Hepatocyte (in vitro differentiated cells): ENCODE data around the gene PPP6R2. TPM values are rescaled to one million over a fixed set of nuclear protein-coding genes. Genes with fewer than 3 reads are reported as not detected.

ENCODE experiments used
- DNase-seq: peaks from one replicate; pipeline ENCODE4 v3.0.0-alpha.2; 2016; ENCODE audit warnings: low spot score
- H2AFZ ChIP-seq: fragments of 200-600 bp; sonication (generic); 2 replicates; pipeline ENCODE4 v1.6.0; 2016; ENCODE audit warnings: antibody characterized with exemption, mild to moderate bottlenecking
- H3K27ac ChIP-seq: fragments of 200-600 bp; sonication (generic); 2 replicates; pipeline ENCODE4 v1.5.1; 2016; ENCODE audit warnings: mild to moderate bottlenecking
- H3K27me3 ChIP-seq: fragments of 200-600 bp; sonication (generic); 2 replicates; pipeline ENCODE4 v1.6.1; 2016
- H3K36me3 ChIP-seq: fragments of 200-600 bp; sonication (generic); replicated peaks from 2 replicates; pipeline ENCODE4 v1.5.1; 2016; ENCODE audit warnings: low read depth; ENCODE audit not compliant: insufficient read depth
- H3K4me1 ChIP-seq: fragments of 200-600 bp; sonication (generic); 2 replicates; pipeline ENCODE4 v1.5.1; 2016; ENCODE audit warnings: mild to moderate bottlenecking, moderate library complexity; ENCODE audit not compliant: insufficient read depth
- H3K4me2 ChIP-seq: fragments of 200-600 bp; sonication (generic); 2 replicates; pipeline ENCODE4 v1.6.0; 2016
- H3K4me3 ChIP-seq: fragments of 200-600 bp; sonication (generic); 2 replicates; pipeline ENCODE4 v1.5.1; 2016; ENCODE audit warnings: mild to moderate bottlenecking
- H3K79me2 ChIP-seq: fragments of 200-600 bp; sonication (generic); 2 replicates; pipeline ENCODE4 v1.6.0; 2017; ENCODE audit warnings: mild to moderate bottlenecking
- H3K9me2 ChIP-seq: fragments of 200-600 bp; sonication (generic); replicated peaks from 2 replicates; pipeline ENCODE4 v1.6.0; 2017; ENCODE audit warnings: mild to moderate bottlenecking; ENCODE audit not compliant: insufficient read depth
- H3K9me3 ChIP-seq: fragments of 200-600 bp; sonication (generic); 2 replicates; pipeline ENCODE4 v1.5.1; 2016; ENCODE audit warnings: low read depth, mild to moderate bottlenecking
- H4K20me1 ChIP-seq: fragments of 200-600 bp; sonication (generic); 2 replicates; pipeline ENCODE4 v1.6.0; 2016; ENCODE audit warnings: mild to moderate bottlenecking; ENCODE audit not compliant: insufficient read depth, poor library complexity, severe bottlenecking
- EZH2 ChIP-seq: fragments of 200-600 bp; sonication (generic); IDR thresholded peaks from 2 replicates; pipeline ENCODE4 v1.6.1; 2016; ENCODE audit warnings: antibody characterized with exemption, mild to moderate bottlenecking, borderline replicate concordance
- EZH2phosphoT487 ChIP-seq: fragments of 200-600 bp; sonication (generic); IDR thresholded peaks from one replicate; pipeline ENCODE4 v1.6.1; 2018; ENCODE audit warnings: antibody characterized with exemption, mild to moderate bottlenecking, low read depth, moderate library complexity; ENCODE audit not compliant: unreplicated experiment, severe bottlenecking
- WGBS: methylation state at CpG from one replicate; pipeline ENCODE4 v1.1.6; 2016; ENCODE audit warnings: low lambda C conversion rate; ENCODE audit errors: missing lambda C conversion rate; 5-methylcytosine and 5-hydroxymethylcytosine counted together
- polyA plus RNA-seq: library from polyadenylated mRNA; unstranded; fragments of >200 nt; fragmentation: Nextera tagmentation; extraction: Ambion mirVana; gene quantifications from 2 replicates; pipeline ENCODE4 v1.2.1, GENCODE V29; 2016
- total RNA-seq: library from RNA; depleted of rRNA; stranded (reverse); fragments of >200 nt; gene quantifications from 2 replicates; pipeline ENCODE4 v1.2.3, GENCODE V29; 2014
- TF ChIP-seq, protein P1 (sequence below): fragments of 200-600 bp; sonication (generic); IDR thresholded peaks from 2 replicates; pipeline ENCODE4 v1.5.1; 2016; ENCODE audit warnings: antibody characterized with exemption, mild to moderate bottlenecking; ENCODE audit not compliant: poor library complexity

PPP6R2 gene
- total and polyA plus RNA-seq, 2 experiments from 2014 or later: 47.0 to 57.9 TPM

DNA sequence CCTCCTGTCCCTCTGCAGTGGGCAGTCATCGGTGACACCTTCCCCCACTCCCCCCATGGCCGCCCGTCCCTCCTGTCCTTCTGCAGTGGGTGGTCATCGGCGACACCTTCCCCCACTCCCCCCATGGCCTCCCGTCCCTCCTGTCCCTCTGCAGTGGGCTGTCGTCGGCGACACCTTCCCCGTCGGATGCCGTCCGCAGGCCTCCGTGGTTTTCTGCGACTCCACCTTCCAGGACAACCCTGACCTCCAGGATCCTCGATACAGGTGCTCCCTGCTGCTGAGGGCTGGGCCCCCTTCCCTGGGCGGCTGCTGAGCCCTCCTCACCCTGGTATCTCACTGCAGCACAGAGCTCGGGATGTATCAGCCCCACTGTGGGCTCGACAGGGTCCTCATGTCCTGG is 145.8 kb downstream of the PPP6R2 start:
- 80% methylated on average over 4 of the region's 19 CpGs for WGBS
- no peak for DNase-seq
- TF ChIP-seq EZH2phosphoT487 (no peak), EZH2 (no peak)
- TF ChIP-seq, protein P1, sequence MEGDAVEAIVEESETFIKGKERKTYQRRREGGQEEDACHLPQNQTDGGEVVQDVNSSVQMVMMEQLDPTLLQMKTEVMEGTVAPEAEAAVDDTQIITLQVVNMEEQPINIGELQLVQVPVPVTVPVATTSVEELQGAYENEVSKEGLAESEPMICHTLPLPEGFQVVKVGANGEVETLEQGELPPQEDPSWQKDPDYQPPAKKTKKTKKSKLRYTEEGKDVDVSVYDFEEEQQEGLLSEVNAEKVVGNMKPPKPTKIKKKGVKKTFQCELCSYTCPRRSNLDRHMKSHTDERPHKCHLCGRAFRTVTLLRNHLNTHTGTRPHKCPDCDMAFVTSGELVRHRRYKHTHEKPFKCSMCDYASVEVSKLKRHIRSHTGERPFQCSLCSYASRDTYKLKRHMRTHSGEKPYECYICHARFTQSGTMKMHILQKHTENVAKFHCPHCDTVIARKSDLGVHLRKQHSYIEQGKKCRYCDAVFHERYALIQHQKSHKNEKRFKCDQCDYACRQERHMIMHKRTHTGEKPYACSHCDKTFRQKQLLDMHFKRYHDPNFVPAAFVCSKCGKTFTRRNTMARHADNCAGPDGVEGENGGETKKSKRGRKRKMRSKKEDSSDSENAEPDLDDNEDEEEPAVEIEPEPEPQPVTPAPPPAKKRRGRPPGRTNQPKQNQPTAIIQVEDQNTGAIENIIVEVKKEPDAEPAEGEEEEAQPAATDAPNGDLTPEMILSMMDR: no peak
- H3K27ac ChIP-seq: no peak overlapping the region
- no peaks in the 10 kb centered on the region for H3K9me3 ChIP-seq
- no peaks in the 10 kb centered on the region for H3K9me2 ChIP-seq
- H4K20me1 ChIP-seq: no peaks in the 10 kb centered on the region
- H3K4me1 ChIP-seq: peaks cover 5% of the 10 kb centered on the region
- H3K27me3 ChIP-seq: no peaks in the 10 kb centered on the region
- H3K79me2 ChIP-seq: no peaks in the 10 kb centered on the region
- H3K36me3 ChIP-seq: no peaks in the 10 kb centered on the region
- no peak overlapping the region for H2AFZ ChIP-seq
- H3K4me2 ChIP-seq: no peak overlapping the region
- no peak overlapping the region for H3K4me3 ChIP-seq

DNA sequence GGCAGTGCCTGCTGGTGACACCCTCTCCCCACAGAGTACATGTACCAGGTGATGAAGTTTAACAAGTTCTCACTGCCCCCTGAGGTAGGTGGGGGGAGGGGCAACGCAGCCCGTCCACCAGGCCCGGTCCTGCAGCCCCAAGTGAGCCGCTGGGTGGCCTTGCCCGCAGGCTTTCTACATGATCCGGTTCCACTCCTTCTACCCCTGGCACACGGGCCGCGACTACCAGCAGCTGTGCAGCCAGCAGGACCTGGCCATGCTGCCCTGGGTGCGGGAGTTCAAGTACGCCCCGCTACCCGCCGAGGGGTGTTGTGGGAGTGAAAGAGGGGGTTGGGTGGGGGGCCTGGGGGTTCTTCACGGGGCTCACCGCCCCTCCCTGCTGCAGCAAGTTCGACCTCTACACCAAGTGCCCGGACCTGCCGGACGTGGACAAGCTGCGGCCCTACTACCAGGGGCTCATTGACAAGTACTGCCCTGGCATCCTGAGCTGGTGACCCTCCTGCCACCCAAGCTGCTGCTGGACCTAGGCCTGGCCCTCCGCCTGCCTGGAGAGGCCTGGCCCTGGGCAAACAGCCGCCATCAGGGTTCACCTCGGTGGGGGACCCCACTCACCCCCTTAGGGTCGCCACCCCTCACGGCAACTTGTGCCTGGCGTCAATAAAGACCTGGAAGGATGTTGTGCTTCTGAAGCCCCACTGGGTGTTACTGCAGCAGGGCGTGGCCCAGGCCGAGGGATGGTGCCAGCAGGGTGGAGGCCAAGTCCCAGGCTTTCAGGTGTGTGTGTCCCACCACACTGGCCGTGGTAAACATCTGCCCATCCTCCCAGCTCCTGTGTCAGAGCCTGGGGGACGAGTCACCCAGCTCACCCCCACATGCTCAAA is 146.5 kb downstream of the PPP6R2 start:
- Histone ChIP-seq H3K27ac (no peak overlapping the region), H3K36me3 (no peaks in the 10 kb centered on the region), H3K27me3 (no peaks in the 10 kb centered on the region), H2AFZ (no peak overlapping the region), H3K4me3 (no peak overlapping the region), H3K4me2 (no peak overlapping the region), H4K20me1 (no peaks in the 10 kb centered on the region), H3K4me1 (no peaks in the 10 kb centered on the region), H3K9me3 (no peaks in the 10 kb centered on the region), H3K9me2 (no peaks in the 10 kb centered on the region), H3K79me2 (no peaks in the 10 kb centered on the region)
- no peak for DNase-seq
- no peak for TF ChIP-seq EZH2phosphoT487
- TF ChIP-seq, protein P1: no peak
- WGBS: 91% methylated on average over 18 of the region's 31 CpGs

DNA sequence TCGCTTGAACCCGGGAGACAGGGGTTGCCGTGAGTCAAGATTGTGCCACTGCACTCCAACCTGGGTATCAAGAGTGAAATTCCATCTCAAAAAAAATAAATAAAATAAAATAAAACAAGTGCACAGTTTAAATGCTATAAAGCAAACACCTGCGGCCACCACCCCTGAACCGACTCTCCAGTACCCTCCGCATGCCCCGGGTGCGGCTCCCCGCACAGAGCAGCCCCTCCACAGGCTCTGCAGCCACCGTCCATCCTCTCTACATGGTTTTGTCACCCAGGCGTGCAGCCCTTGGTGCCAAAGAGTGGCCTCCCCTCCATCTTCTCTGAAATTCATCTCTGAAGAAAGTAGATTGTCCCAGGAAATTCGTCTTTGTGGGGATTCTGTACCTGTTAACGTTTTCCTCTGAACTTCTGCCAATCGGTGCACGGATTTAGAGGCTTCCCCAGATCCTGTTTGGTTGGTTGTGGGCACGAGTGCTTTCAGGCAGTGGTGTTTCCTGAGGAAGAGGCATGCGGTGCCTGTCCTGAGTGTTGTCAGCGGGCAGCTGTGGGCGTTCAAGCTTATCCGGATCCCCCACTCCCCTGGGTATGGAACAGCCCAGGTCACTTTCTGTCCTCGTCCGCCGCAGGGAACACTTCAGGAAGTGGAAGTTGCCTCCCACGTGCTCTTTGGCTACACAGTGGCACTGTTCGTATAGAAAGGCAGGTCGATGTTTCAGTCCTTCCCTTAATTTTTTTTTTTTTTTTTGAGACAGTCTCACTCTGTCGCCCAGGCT is 147.6 kb downstream of the PPP6R2 start:
- DNase-seq: peak; percentile 1
- Histone ChIP-seq H3K27ac (no peak overlapping the region), H3K9me2 (no peaks in the 10 kb centered on the region), H2AFZ (no peak overlapping the region), H3K9me3 (no peaks in the 10 kb centered on the region), H3K4me3 (no peak overlapping the region), H3K79me2 (no peaks in the 10 kb centered on the region), H3K4me1 (no peaks in the 10 kb centered on the region), H3K36me3 (no peaks in the 10 kb centered on the region), H3K4me2 (no peak overlapping the region), H3K27me3 (no peaks in the 10 kb centered on the region), H4K20me1 (no peaks in the 10 kb centered on the region)
- no peak for TF ChIP-seq EZH2
- TF ChIP-seq EZH2phosphoT487: no peak
- 91% methylated on average over 27 of the region's 27 CpGs for WGBS

Other genes starting within 250 kb of the PPP6R2 start
- 0.60 and 2.1 TPM in 2 replicates for gene PANX2, start 172.6 kb upstream of the PPP6R2 start, total RNA-seq
- 0.44 and 1.2 TPM in 2 replicates for gene PANX2, start 172.6 kb upstream of the PPP6R2 start, polyA plus RNA-seq
- gene TRABD, start 157.4 kb upstream of the PPP6R2 start, total RNA-seq: 25.4 and 25.9 TPM in 2 replicates
- gene TRABD, start 157.4 kb upstream of the PPP6R2 start, polyA plus RNA-seq: 62.3 and 70.5 TPM in 2 replicates
- gene SELENOO, start 142.3 kb upstream of the PPP6R2 start, total RNA-seq: 27.3 and 31.6 TPM in 2 replicates
- gene SELENOO, start 142.3 kb upstream of the PPP6R2 start, polyA plus RNA-seq: 35.2 and 37.7 TPM in 2 replicates
- gene TUBGCP6, start 98.3 kb upstream of the PPP6R2 start, total RNA-seq: 14.0 and 26.2 TPM in 2 replicates
- 31.5 and 44.1 TPM in 2 replicates for gene TUBGCP6, start 98.3 kb upstream of the PPP6R2 start, polyA plus RNA-seq
- gene HDAC10, start 92.1 kb upstream of the PPP6R2 start, total RNA-seq: 21.5 and 23.8 TPM in 2 replicates
- 30.2 and 40.5 TPM in 2 replicates for gene HDAC10, start 92.1 kb upstream of the PPP6R2 start, polyA plus RNA-seq
- 12.5 and 13.8 TPM in 2 replicates for gene MAPK12, start 81.6 kb upstream of the PPP6R2 start, total RNA-seq
- 33.8 and 51.4 TPM in 2 replicates for gene MAPK12, start 81.6 kb upstream of the PPP6R2 start, polyA plus RNA-seq
- 1.4 and 2.3 TPM in 2 replicates for gene MAPK11, start 72.9 kb upstream of the PPP6R2 start, total RNA-seq
- gene MAPK11, start 72.9 kb upstream of the PPP6R2 start, polyA plus RNA-seq: 0.62 and 1.1 TPM in 2 replicates
- gene PLXNB2, start 35.7 kb upstream of the PPP6R2 start, total RNA-seq: 91.4 and 113 TPM in 2 replicates
- 147 and 158 TPM in 2 replicates for gene PLXNB2, start 35.7 kb upstream of the PPP6R2 start, polyA plus RNA-seq
- gene DENND6B, start 16.3 kb upstream of the PPP6R2 start, total RNA-seq: 3.1 and 3.3 TPM in 2 replicates
- gene DENND6B, start 16.3 kb upstream of the PPP6R2 start, polyA plus RNA-seq: 8.7 and 9.0 TPM in 2 replicates
- gene SBF1, start 131.7 kb downstream of the PPP6R2 start, total RNA-seq: 26.1 and 34.5 TPM in 2 replicates
- 38.0 and 49.5 TPM in 2 replicates for gene SBF1, start 131.7 kb downstream of the PPP6R2 start, polyA plus RNA-seq
- 3.0 and 4.1 TPM in 2 replicates for gene ADM2, start 138.2 kb downstream of the PPP6R2 start, total RNA-seq
- gene ADM2, start 138.2 kb downstream of the PPP6R2 start, polyA plus RNA-seq: 5.0 and 5.1 TPM in 2 replicates
- gene MIOX, start 143.5 kb downstream of the PPP6R2 start, total RNA-seq: not detected in 2 replicates
- not detected in 2 replicates for gene MIOX, start 143.5 kb downstream of the PPP6R2 start, polyA plus RNA-seq
- gene LMF2, start 164.4 kb downstream of the PPP6R2 start, total RNA-seq: 22.4 and 32.8 TPM in 2 replicates
- gene LMF2, start 164.4 kb downstream of the PPP6R2 start, polyA plus RNA-seq: 97.6 and 128 TPM in 2 replicates
- gene NCAPH2, start 164.9 kb downstream of the PPP6R2 start, total RNA-seq: 24.4 and 25.6 TPM in 2 replicates
- gene NCAPH2, start 164.9 kb downstream of the PPP6R2 start, polyA plus RNA-seq: 40.6 and 48.0 TPM in 2 replicates
- 2.0 and 4.1 TPM in 2 replicates for gene SCO2, start 182.3 kb downstream of the PPP6R2 start, total RNA-seq
- 9.7 and 11.2 TPM in 2 replicates for gene SCO2, start 182.3 kb downstream of the PPP6R2 start, polyA plus RNA-seq
- gene TYMP, start 186.7 kb downstream of the PPP6R2 start, total RNA-seq: 36.6 and 46.4 TPM in 2 replicates
- gene TYMP, start 186.7 kb downstream of the PPP6R2 start, polyA plus RNA-seq: 85.7 and 105 TPM in 2 replicates
- gene KLHDC7B, start 202.6 kb downstream of the PPP6R2 start, total RNA-seq: 0.92 and 1.7 TPM in 2 replicates
- gene KLHDC7B, start 202.6 kb downstream of the PPP6R2 start, polyA plus RNA-seq: 0.75 and 1.4 TPM in 2 replicates
- gene SYCE3, start 219.6 kb downstream of the PPP6R2 start, total RNA-seq: not detected in 2 replicates
- gene SYCE3, start 219.6 kb downstream of the PPP6R2 start, polyA plus RNA-seq: 1.4 and 1.5 TPM in 2 replicates
- gene CPT1B, start 235.1 kb downstream of the PPP6R2 start, total RNA-seq: 24.8 and 27.5 TPM in 2 replicates
- 64.0 and 80.1 TPM in 2 replicates for gene CPT1B, start 235.1 kb downstream of the PPP6R2 start, polyA plus RNA-seq
- gene CHKB, start 239.5 kb downstream of the PPP6R2 start, total RNA-seq: 54.9 and 57.4 TPM in 2 replicates
- gene CHKB, start 239.5 kb downstream of the PPP6R2 start, polyA plus RNA-seq: 89.7 and 125 TPM in 2 replicates